Activated CD8-positive, alpha-beta memory T cell treated with anti-CD3 and anti-CD28 coated beads, Interleukin-2, amount 50 U/mL, for 48 hours (primary cell): ENCODE data around the gene DMTF1.
A peak's percentile ranks its signal among the peaks of the same experiment; 100 is the strongest.
"Not testable (repeated sequence)": the region's sequence is repeated elsewhere in the genome, so short reads cannot be mapped to it uniquely, and the experiment has no call there.

ENCODE experiments used
- DNase-seq: peaks from one replicate; pipeline ENCODE4 v3.0.0-alpha.2; 2020

Gene DMTF1

GRCh38 chr7:87152112-87152896 is at the start of gene DMTF1:
DMTF1 (plus strand) TSS chr7:87152453; CDS start chr7:87164942, 12,489 bp downstream.
- DNase-seq, result peak; percentile 92

GRCh38 chr7:87105401-87105800 is 46.9 kb upstream of the DMTF1 start:
- DNase-seq, result no peak

GRCh38 chr7:87106974-87107612 is 45.2 kb upstream of the DMTF1 start:
- no peak for DNase-seq

- no peak for DNase-seq
Observed at GRCh38 chr7:87107949-87108776, 44.1 kb upstream of the DMTF1 start.

- DNase-seq, result no peak
Observed at GRCh38 chr7:87110778-87111177, 41.5 kb upstream of the DMTF1 start.

GRCh38 chr7:87111877-87112276 is 40.4 kb upstream of the DMTF1 start:
- DNase-seq, result no peak

- DNase-seq, result no peak
Observed at GRCh38 chr7:87113077-87113476, 39.2 kb upstream of the DMTF1 start.

GRCh38 chr7:87113904-87114303 is 38.3 kb upstream of the DMTF1 start:
- DNase-seq, result not testable (repeated sequence)

GRCh38 chr7:87115772-87116171 is 36.5 kb upstream of the DMTF1 start:
- not testable (repeated sequence) for DNase-seq

GRCh38 chr7:87116315-87116714 is 35.9 kb upstream of the DMTF1 start:
- no peak for DNase-seq

GRCh38 chr7:87119581-87119980 is 32.7 kb upstream of the DMTF1 start:
- no peak for DNase-seq

- DNase-seq, result no peak
Observed at GRCh38 chr7:87123105-87123504, 29.1 kb upstream of the DMTF1 start.

GRCh38 chr7:87127019-87127418 is 25.2 kb upstream of the DMTF1 start:
- DNase-seq, result no peak

GRCh38 chr7:87128861-87129267 is 23.4 kb upstream of the DMTF1 start:
- no peak for DNase-seq

- DNase-seq, result no peak
Observed at GRCh38 chr7:87129332-87129731, 22.9 kb upstream of the DMTF1 start.

GRCh38 chr7:87129848-87130247 is 22.4 kb upstream of the DMTF1 start:
- DNase-seq, result no peak

GRCh38 chr7:87131771-87132170 is 20.5 kb upstream of the DMTF1 start:
- DNase-seq, result no peak

- DNase-seq, result no peak
Observed at GRCh38 chr7:87137271-87137670, 15.0 kb upstream of the DMTF1 start.

GRCh38 chr7:87139514-87139913 is 12.7 kb upstream of the DMTF1 start:
- DNase-seq, result no peak

- no peak for DNase-seq
Observed at GRCh38 chr7:87140271-87140748, 11.9 kb upstream of the DMTF1 start.

- DNase-seq, result no peak
Observed at GRCh38 chr7:87144173-87144657, 8.0 kb upstream of the DMTF1 start.

- no peak for DNase-seq
Observed at GRCh38 chr7:87146740-87147386, 5.4 kb upstream of the DMTF1 start.

GRCh38 chr7:87147500-87147899 is 4.8 kb upstream of the DMTF1 start:
- no peak for DNase-seq
